T-helper 1 cell treated with Interleukin-12 subunit alpha and Interleukin-12 subunit beta and Interleukin-4 antibody, amounts not matched to agents 30 μg/mL and 1 μg/mL, for 36 hours (primary cell): ENCODE data around the gene NECTIN2.
A peak's percentile ranks its signal among the peaks of the same experiment; 100 is the strongest.
"Not testable (repeated sequence)": the region's sequence is repeated elsewhere in the genome, so short reads cannot be mapped to it uniquely, and the experiment has no call there.

ENCODE experiments used
- H3K27ac Mint-ChIP-seq: one replicate; pipeline ENCODE4 v1.8.0; 2021; ENCODE audit warnings: mild to moderate bottlenecking, mixed read lengths
- H3K27me3 Mint-ChIP-seq: one replicate; pipeline ENCODE4 v1.8.0; 2021; ENCODE audit warnings: low read depth, mixed read lengths
- H3K36me3 Mint-ChIP-seq: one replicate; pipeline ENCODE4 v1.8.0; 2021; ENCODE audit warnings: low read depth, mixed read lengths
- H3K4me1 Mint-ChIP-seq: one replicate; pipeline ENCODE4 v1.8.0; 2021; ENCODE audit warnings: low read depth, mixed read lengths
- H3K4me3 Mint-ChIP-seq: one replicate; pipeline ENCODE4 v1.8.0; 2021; ENCODE audit warnings: mild to moderate bottlenecking, moderate library complexity, mixed read lengths
- H3K9me3 Mint-ChIP-seq: one replicate; pipeline ENCODE4 v1.8.0; 2021; ENCODE audit warnings: mixed read lengths

The NECTIN2 gene

DNA sequence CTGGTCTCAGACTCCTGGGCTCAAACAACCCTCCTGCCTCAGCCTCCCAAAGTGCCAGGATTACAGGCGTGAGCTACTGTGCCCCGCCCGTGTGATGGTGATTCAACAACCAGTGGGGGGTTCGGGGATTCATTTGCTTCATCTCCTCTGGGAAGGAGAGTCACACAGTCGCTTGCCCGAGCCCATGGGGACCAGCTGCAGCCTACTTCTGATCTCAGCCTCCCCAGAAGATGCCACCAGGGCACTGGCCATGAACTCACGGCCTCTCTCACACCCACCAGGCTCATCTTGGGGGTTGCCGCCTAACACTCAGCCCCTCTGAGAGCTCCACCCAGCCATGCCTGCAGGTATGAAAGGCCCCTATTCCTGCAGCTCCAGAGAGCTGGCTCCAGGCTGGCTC lies 51.7 kb downstream of the NECTIN2 start:
- H3K27ac Mint-ChIP-seq: no peak overlapping the region
- H3K9me3 Mint-ChIP-seq: no peaks in the 10 kb centered on the region
- H3K36me3 Mint-ChIP-seq: peaks cover 41% of the 10 kb centered on the region

DNA sequence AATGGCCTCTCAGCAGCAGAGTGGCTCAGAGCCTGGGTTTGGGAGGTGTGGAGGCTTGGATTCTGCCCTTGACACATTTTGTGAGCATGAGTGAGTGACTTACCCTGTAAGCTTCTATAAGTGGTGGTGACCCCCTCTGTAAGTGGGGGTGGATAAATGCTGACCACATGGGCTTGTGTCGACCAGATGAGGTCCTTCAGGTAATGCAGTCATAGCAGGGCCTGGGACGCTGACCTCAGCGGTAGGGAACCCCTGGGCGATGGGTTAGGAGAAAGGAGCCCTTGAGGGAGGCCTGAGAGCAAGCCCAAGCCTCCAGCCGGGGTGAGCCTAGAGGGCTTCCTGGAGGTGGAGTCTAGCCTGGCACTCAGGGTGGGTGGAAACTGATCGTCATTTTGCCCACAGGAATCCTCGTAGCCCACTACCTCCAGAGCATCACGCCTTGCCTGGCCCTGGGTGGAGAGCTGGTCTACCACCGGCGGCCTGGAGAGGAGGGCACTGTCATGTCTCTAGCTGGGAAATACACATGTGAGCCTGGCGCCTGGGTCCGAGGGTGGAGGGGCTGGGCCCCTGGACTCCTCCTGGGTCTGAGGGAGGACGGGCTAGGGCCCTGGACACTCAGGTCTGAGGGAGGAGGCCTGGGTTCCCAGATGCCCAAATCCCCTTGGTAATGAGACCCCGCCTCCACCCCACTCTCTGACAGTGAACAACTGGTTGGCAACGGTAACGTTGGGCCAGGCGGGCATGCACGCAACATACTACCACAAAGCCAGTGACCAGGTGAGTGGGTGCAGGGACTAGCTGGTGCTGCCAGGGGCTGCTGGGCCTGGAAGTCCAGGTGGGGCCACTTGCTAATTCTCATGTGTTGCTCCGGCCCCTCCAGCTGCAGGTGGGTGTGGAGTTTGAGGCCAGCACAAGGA lies 54.5 kb downstream of the NECTIN2 start:
- H3K4me1 Mint-ChIP-seq: peaks cover 1% of the 10 kb centered on the region

More for the DNA sequence above, 51.7 kb downstream of the NECTIN2 start:
- Mint-ChIP-seq H3K27me3 (no peaks in the 10 kb centered on the region), H3K4me1 (peaks cover 2% of the 10 kb centered on the region), H3K4me3 (no peak overlapping the region)

DNA sequence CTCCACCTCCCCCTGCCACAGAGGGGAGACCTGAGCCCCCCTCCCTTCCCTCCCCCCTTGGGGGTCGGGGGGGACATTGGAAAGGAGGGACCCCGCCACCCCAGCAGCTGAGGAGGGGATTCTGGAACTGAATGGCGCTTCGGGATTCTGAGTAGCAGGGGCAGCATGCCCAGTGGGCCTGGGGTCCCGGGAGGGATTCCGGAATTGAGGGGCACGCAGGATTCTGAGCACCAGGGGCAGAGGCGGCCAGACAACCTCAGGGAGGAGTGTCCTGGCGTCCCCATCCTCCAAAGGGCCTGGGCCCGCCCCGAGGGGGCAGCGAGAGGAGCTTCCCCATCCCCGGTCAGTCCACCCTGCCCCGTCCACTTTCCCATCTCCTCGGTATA lies 57.1 kb downstream of the NECTIN2 start:
- H3K4me3 Mint-ChIP-seq: no peak overlapping the region
- peaks cover 16% of the 10 kb centered on the region for H3K27me3 Mint-ChIP-seq
- H3K9me3 Mint-ChIP-seq: no peaks in the 10 kb centered on the region
- H3K27ac Mint-ChIP-seq: no peak overlapping the region
- H3K4me1 Mint-ChIP-seq: peaks cover 7% of the 10 kb centered on the region
- H3K36me3 Mint-ChIP-seq: peaks cover 12% of the 10 kb centered on the region

More for the DNA sequence above, 54.5 kb downstream of the NECTIN2 start:
- H3K9me3 Mint-ChIP-seq: no peaks in the 10 kb centered on the region
- no peak overlapping the region for H3K27ac Mint-ChIP-seq
- no peak overlapping the region for H3K4me3 Mint-ChIP-seq
- no peaks in the 10 kb centered on the region for H3K27me3 Mint-ChIP-seq
- peaks cover 27% of the 10 kb centered on the region for H3K36me3 Mint-ChIP-seq

DNA sequence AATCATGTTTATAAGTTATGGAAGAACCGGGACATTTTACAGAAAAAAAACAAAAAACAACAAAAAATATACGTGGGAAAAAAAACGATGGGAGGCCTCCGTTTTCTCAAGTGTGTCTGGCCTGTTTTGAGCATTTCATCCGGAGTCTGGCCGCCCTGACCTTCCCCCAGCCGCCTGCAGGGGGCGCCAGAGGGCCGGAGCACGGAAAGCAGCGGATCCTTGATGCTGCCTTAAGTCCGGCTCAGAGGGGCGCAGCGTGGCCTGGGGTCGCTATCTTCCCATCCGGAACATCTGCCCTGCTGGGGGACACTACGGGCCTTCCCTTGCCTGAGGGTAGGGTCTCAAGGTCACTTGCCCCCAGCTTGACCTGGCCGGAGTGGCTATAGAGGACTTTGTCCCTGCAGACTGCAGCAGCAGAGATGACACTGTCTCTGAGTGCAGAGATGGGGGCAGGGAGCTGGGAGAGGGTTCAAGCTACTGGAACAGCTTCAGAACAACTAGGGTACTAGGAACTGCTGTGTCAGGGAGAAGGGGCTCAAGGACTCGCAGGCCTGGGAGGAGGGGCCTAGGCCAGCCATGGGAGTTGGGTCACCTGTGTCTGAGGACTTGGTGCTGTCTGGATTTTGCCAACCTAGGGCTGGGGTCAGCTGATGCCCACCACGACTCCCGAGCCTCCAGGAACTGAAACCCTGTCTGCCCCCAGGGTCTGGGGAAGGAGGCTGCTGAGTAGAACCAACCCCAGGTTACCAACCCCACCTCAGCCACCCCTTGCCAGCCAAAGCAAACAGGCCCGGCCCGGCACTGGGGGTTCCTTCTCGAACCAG lies 57.7 kb downstream of the NECTIN2 start:
- Mint-ChIP-seq H3K9me3 (no peaks in the 10 kb centered on the region), H3K36me3 (peaks cover 11% of the 10 kb centered on the region), H3K27ac (no peak overlapping the region)

DNA sequence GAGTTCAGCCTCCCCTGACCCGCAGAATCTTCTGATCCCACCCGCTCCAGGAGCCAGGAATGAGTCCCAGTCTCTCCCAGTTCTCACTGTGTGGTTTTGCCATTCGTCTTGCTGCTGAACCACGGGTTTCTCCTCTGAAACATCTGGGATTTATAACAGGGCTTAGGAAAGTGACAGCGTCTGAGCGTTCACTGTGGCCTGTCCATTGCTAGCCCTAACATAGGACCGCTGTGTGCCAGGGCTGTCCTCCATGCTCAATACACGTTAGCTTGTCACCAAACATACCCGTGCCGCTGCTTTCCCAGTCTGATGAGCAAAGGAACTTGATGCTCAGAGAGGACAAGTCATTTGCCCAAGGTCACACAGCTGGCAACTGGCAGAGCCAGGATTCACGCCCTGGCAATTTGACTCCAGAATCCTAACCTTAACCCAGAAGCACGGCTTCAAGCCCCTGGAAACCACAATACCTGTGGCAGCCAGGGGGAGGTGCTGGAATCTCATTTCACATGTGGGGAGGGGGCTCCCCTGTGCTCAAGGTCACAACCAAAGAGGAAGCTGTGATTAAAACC lies 58.4 kb downstream of the NECTIN2 start:
- Mint-ChIP-seq H3K4me3 (no peak overlapping the region), H3K27ac (no peak overlapping the region), H3K4me1 (peaks cover 7% of the 10 kb centered on the region), H3K27me3 (peaks cover 16% of the 10 kb centered on the region), H3K36me3 (peaks cover 11% of the 10 kb centered on the region), H3K9me3 (no peaks in the 10 kb centered on the region)

More for the DNA sequence above, 57.7 kb downstream of the NECTIN2 start:
- peaks cover 16% of the 10 kb centered on the region for H3K27me3 Mint-ChIP-seq
- no peak overlapping the region for H3K4me3 Mint-ChIP-seq
- H3K4me1 Mint-ChIP-seq: peaks cover 7% of the 10 kb centered on the region

DNA sequence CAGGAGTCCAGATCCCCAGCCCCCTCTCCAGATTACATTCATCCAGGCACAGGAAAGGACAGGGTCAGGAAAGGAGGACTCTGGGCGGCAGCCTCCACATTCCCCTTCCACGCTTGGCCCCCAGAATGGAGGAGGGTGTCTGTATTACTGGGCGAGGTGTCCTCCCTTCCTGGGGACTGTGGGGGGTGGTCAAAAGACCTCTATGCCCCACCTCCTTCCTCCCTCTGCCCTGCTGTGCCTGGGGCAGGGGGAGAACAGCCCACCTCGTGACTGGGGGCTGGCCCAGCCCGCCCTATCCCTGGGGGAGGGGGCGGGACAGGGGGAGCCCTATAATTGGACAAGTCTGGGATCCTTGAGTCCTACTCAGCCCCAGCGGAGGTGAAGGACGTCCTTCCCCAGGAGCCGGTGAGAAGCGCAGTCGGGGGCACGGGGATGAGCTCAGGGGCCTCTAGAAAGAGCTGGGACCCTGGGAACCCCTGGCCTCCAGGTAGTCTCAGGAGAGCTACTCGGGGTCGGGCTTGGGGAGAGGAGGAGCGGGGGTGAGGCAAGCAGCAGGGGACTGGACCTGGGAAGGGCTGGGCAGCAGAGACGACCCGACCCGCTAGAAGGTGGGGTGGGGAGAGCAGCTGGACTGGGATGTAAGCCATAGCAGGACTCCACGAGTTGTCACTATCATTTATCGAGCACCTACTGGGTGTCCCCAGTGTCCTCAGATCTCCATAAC lies 59.5 kb downstream of the NECTIN2 start, which contains the start of gene APOE:
APOE (plus strand) TSS at position 360 of the 724 bp plus-strand sequence. CDS start 829 bp downstream, outside the sequence.
- H3K27me3 Mint-ChIP-seq: peaks cover 16% of the 10 kb centered on the region
- peaks cover 7% of the 10 kb centered on the region for H3K4me1 Mint-ChIP-seq
- no peak within 1 kb of the TSS for H3K27ac Mint-ChIP-seq
- H3K9me3 Mint-ChIP-seq: no peaks in the 10 kb centered on the region
- peak within 1 kb of the TSS; percentile 27 for H3K4me3 Mint-ChIP-seq
- H3K36me3 Mint-ChIP-seq: peaks cover 8% of the 10 kb centered on the region

DNA sequence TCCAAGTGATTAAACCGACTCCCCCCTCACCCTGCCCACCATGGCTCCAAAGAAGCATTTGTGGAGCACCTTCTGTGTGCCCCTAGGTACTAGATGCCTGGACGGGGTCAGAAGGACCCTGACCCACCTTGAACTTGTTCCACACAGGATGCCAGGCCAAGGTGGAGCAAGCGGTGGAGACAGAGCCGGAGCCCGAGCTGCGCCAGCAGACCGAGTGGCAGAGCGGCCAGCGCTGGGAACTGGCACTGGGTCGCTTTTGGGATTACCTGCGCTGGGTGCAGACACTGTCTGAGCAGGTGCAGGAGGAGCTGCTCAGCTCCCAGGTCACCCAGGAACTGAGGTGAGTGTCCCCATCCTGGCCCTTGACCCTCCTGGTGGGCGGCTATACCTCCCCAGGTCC lies 61.5 kb downstream of the NECTIN2 start:
- peaks cover 22% of the 10 kb centered on the region for H3K27me3 Mint-ChIP-seq
- H3K9me3 Mint-ChIP-seq: no peaks in the 10 kb centered on the region
- no peak overlapping the region for H3K27ac Mint-ChIP-seq
- peaks cover 10% of the 10 kb centered on the region for H3K4me1 Mint-ChIP-seq
- H3K36me3 Mint-ChIP-seq: peaks cover 4% of the 10 kb centered on the region
- H3K4me3 Mint-ChIP-seq: no peak overlapping the region

DNA sequence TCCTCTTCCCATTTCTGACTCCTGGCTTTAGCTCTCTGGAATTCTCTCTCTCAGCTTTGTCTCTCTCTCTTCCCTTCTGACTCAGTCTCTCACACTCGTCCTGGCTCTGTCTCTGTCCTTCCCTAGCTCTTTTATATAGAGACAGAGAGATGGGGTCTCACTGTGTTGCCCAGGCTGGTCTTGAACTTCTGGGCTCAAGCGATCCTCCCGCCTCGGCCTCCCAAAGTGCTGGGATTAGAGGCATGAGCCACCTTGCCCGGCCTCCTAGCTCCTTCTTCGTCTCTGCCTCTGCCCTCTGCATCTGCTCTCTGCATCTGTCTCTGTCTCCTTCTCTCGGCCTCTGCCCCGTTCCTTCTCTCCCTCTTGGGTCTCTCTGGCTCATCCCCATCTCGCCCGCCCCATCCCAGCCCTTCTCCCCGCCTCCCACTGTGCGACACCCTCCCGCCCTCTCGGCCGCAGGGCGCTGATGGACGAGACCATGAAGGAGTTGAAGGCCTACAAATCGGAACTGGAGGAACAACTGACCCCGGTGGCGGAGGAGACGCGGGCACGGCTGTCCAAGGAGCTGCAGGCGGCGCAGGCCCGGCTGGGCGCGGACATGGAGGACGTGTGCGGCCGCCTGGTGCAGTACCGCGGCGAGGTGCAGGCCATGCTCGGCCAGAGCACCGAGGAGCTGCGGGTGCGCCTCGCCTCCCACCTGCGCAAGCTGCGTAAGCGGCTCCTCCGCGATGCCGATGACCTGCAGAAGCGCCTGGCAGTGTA lies 62.2 kb downstream of the NECTIN2 start:
- peaks cover 10% of the 10 kb centered on the region for H3K4me1 Mint-ChIP-seq
- no peaks in the 10 kb centered on the region for H3K9me3 Mint-ChIP-seq
- no peak overlapping the region for H3K27ac Mint-ChIP-seq
- H3K36me3 Mint-ChIP-seq: peaks cover 2% of the 10 kb centered on the region
- peaks cover 28% of the 10 kb centered on the region for H3K27me3 Mint-ChIP-seq
- no peak overlapping the region for H3K4me3 Mint-ChIP-seq

DNA sequence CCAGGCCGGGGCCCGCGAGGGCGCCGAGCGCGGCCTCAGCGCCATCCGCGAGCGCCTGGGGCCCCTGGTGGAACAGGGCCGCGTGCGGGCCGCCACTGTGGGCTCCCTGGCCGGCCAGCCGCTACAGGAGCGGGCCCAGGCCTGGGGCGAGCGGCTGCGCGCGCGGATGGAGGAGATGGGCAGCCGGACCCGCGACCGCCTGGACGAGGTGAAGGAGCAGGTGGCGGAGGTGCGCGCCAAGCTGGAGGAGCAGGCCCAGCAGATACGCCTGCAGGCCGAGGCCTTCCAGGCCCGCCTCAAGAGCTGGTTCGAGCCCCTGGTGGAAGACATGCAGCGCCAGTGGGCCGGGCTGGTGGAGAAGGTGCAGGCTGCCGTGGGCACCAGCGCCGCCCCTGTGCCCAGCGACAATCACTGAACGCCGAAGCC lies 62.8 kb downstream of the NECTIN2 start:
- no peaks in the 10 kb centered on the region for H3K36me3 Mint-ChIP-seq
- H3K4me1 Mint-ChIP-seq: peaks cover 11% of the 10 kb centered on the region
- H3K4me3 Mint-ChIP-seq: no peak overlapping the region
- peaks cover 32% of the 10 kb centered on the region for H3K27me3 Mint-ChIP-seq
- H3K27ac Mint-ChIP-seq: no peak overlapping the region
- H3K9me3 Mint-ChIP-seq: no peaks in the 10 kb centered on the region

DNA sequence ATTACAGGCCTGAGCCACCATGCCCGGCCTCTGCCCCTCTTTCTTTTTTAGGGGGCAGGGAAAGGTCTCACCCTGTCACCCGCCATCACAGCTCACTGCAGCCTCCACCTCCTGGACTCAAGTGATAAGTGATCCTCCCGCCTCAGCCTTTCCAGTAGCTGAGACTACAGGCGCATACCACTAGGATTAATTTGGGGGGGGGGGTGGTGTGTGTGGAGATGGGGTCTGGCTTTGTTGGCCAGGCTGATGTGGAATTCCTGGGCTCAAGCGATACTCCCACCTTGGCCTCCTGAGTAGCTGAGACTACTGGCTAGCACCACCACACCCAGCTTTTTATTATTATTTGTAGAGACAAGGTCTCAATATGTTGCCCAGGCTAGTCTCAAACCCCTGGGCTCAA lies 63.7 kb downstream of the NECTIN2 start:
- Mint-ChIP-seq H3K4me3 (no peak overlapping the region), H3K36me3 (no peaks in the 10 kb centered on the region), H3K27me3 (peaks cover 32% of the 10 kb centered on the region), H3K27ac (no peak overlapping the region), H3K9me3 (no peaks in the 10 kb centered on the region), H3K4me1 (peaks cover 18% of the 10 kb centered on the region)

DNA sequence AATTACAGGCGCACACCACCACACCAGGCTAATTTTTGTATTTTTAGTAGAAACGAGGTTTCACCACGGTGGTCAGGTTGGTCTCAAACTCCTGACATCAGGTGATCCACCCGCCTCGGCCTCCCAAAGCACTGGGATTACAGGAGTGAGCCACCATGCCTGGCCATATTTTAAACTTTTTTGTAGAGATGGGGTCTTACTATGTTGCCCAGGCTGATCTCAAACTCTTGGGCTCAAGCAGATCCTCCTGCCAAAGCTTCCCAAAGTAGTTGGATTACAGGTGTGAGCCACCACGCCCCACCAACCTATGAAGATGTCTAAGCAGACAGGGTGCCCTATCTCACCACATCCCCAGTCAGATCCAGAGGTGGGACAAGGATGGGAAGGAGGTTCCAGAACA lies 65.8 kb downstream of the NECTIN2 start:
- H3K4me3 Mint-ChIP-seq, H3K36me3 Mint-ChIP-seq, H3K9me3 Mint-ChIP-seq, H3K27ac Mint-ChIP-seq: not testable (repeated sequence)
- peaks cover 14% of the 10 kb centered on the region for H3K4me1 Mint-ChIP-seq
- peaks cover 21% of the 10 kb centered on the region for H3K27me3 Mint-ChIP-seq

DNA sequence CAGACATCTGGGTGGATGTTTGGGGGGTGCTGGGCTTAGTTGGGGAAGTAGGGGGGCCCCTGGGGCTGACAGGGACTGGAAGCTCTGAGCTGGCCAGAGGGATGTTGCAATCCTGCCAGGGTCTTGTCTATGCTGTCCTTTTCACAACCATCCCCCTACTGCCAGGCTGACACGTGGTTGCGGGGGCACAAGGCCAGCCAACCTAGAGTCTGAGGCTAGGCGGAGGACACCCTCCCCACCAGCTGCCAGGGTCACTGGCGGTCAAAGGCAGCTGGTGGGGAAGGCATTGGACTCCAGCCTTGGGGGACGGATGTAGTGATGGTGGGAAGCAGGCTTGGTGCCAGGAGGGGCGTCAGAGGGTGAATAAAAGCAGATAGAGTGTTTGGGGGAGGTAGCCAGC lies 66.8 kb downstream of the NECTIN2 start:
- Mint-ChIP-seq H3K9me3 (no peaks in the 10 kb centered on the region), H3K4me3 (no peak overlapping the region), H3K36me3 (no peaks in the 10 kb centered on the region), H3K4me1 (peaks cover 14% of the 10 kb centered on the region), H3K27me3 (peaks cover 19% of the 10 kb centered on the region), H3K27ac (no peak overlapping the region)
